OCI-LY7 (cell line): Measurements from ENCODE around the gene PAPSS1. TPM values are rescaled to one million over a fixed set of nuclear protein-coding genes. Genes with fewer than 3 reads are reported as not detected.

Source experiments
- BruUV-seq: library from RNA; stranded (reverse); fragments of 400-500 nt; replicated peaks from 2 replicates; lab custom pipeline; 2021; lab: Mats Ljungman, UMichigan
- CTCF ChIA-PET: fragments of 300-600 bp; sonication (Branson Sonifier 250); formaldehyde crosslinking; loops from one replicate; lab custom pipeline; 2022; ENCODE audit warnings: antibody characterized with exemption; ENCODE audit not compliant: unreplicated experiment; lab: Charles Lee
- POLR2A ChIA-PET: fragments of 300-600 bp; sonication (Branson Sonifier 250); formaldehyde crosslinking; loops from one replicate; lab custom pipeline; 2022; ENCODE audit warnings: antibody characterized with exemption; lab: Charles Lee
- DNase-seq: peaks from one replicate; pipeline ENCODE4 v3.0.0-alpha.2; 2015; ENCODE audit warnings: low spot score
- H2AFZ ChIP-seq: fragments of 200-600 bp; sonication (generic), shearing (Covaris generic); 2 replicates; pipeline ENCODE4 v1.6.1; 2014; ENCODE audit warnings: mild to moderate bottlenecking, antibody characterized with exemption, low read length, moderate library complexity
- H3K27ac ChIP-seq: fragments of 200-600 bp; sonication (generic); 2 replicates; pipeline ENCODE4 v1.5.1; 2014; ENCODE audit warnings: mixed run types, low read depth, mild to moderate bottlenecking, moderate library complexity, low read length, inconsistent platforms; ENCODE audit not compliant: poor library complexity, severe bottlenecking
- H3K36me3 ChIP-seq: fragments of 200-600 bp; sonication (generic); 2 replicates; pipeline ENCODE4 v1.6.1; 2014; ENCODE audit warnings: mild to moderate bottlenecking, antibody characterized with exemption, low read length, moderate library complexity, mixed read lengths; ENCODE audit not compliant: insufficient read depth
- H3K4me1 ChIP-seq: fragments of 200-600 bp; sonication (generic); 2 replicates; pipeline ENCODE4 v1.5.1; 2014; ENCODE audit warnings: mild to moderate bottlenecking, low read length; ENCODE audit not compliant: insufficient read depth, poor library complexity, severe bottlenecking
- H3K4me2 ChIP-seq: fragments of 200-600 bp; sonication (generic); 2 replicates; pipeline ENCODE4 v1.6.1; 2014; ENCODE audit warnings: mild to moderate bottlenecking, low read length
- H3K4me3 ChIP-seq: fragments of 200-600 bp; sonication (generic); 2 replicates; pipeline ENCODE4 v1.5.1; 2014; ENCODE audit warnings: mild to moderate bottlenecking, low read depth, low read length; ENCODE audit not compliant: poor library complexity, severe bottlenecking
- H3K79me2 ChIP-seq: fragments of 200-600 bp; sonication (generic); 2 replicates; pipeline ENCODE4 v1.6.1; 2016; ENCODE audit warnings: low read depth, mild to moderate bottlenecking, low read length, moderate library complexity, mixed read lengths; ENCODE audit not compliant: insufficient read depth
- H3K9me2 ChIP-seq: fragments of 200-600 bp; sonication (generic); 2 replicates; pipeline ENCODE4 v1.6.1; 2016; ENCODE audit warnings: mild to moderate bottlenecking, low read length, mixed read lengths; ENCODE audit not compliant: insufficient read depth
- H3K9me3 ChIP-seq: fragments of 200-600 bp; sonication (generic); 2 replicates; pipeline ENCODE4 v1.6.1; 2014; ENCODE audit warnings: mild to moderate bottlenecking, mixed run types, low read length, mixed read lengths
- H4K20me1 ChIP-seq: fragments of 200-600 bp; sonication (generic); 2 replicates; pipeline ENCODE4 v1.6.1; 2014; ENCODE audit warnings: mild to moderate bottlenecking, antibody characterized with exemption, low read length, moderate library complexity, mixed read lengths; ENCODE audit not compliant: insufficient read depth
- CTCF ChIP-seq: fragments of 200-600 bp; sonication (generic); conservative IDR thresholded peaks from 2 replicates; pipeline ENCODE4 v1.5.1; 2014; ENCODE audit warnings: mild to moderate bottlenecking, antibody characterized with exemption, low read length, moderate library complexity, mixed read lengths
- EZH2phosphoT487 ChIP-seq: fragments of 200-600 bp; sonication (generic); IDR thresholded peaks from 2 replicates; pipeline ENCODE4 v1.6.1; 2018; ENCODE audit warnings: low read depth, borderline replicate concordance, mild to moderate bottlenecking, mixed run types, antibody characterized with exemption, low read length, moderate library complexity, mixed read lengths
- intact Hi-C: fragments of 100-400 bp; cut with micrococcal nuclease; formaldehyde crosslinking; loops from one replicate; pipeline ENCODE4 v1.10.0; 2022; ENCODE audit not compliant: unreplicated experiment
- total RNA-seq, 2 experiments: library from RNA; depleted of rRNA in 1 of 2; stranded (reverse); fragments of >200 nt in 1 of 2; shearing (Covaris generic) in 1 of 2; gene quantifications; 2 replicates each; pipeline ENCODE4 v1.2.3, GENCODE V29; 2014 to 2022

The PAPSS1 gene
- total RNA-seq, 2 experiments from 2014 or later: 62.0 to 118 TPM

- Histone ChIP-seq H4K20me1 (no peaks in the 10 kb centered on the region), H3K4me1 (no peaks in the 10 kb centered on the region), H3K36me3 (peaks cover 28% of the 10 kb centered on the region), H3K4me3 (no peak overlapping the region), H3K9me2 (no peaks in the 10 kb centered on the region), H3K27ac (no peak overlapping the region), H3K4me2 (no peak overlapping the region), H2AFZ (no peak overlapping the region), H3K79me2 (no peaks in the 10 kb centered on the region), H3K9me3 (no peaks in the 10 kb centered on the region)
- no peak for DNase-seq
- intact Hi-C loops: no loop called here
- ChIA-PET POLR2A (no interaction called here), CTCF (no interaction called here)
- no TSS peak for BruUV-seq
- no peak for TF ChIP-seq EZH2phosphoT487
- no peak for TF ChIP-seq CTCF
Observed at GRCh38 chr4:107635735-107636134, 84.3 kb downstream of the PAPSS1 start.

GRCh38 chr4:107631560-107631959 lies 88.5 kb downstream of the PAPSS1 start:
- no peak overlapping the region for H3K27ac ChIP-seq
- ChIA-PET CTCF (no interaction called here), POLR2A (interaction anchor here (0.7 kb wide), 1 partner anchor 1203 kb away, joined by 4 read pairs; no protein-coding TSS in a partner anchor)
- no peaks in the 10 kb centered on the region for H4K20me1 ChIP-seq
- H3K9me3 ChIP-seq: no peaks in the 10 kb centered on the region
- TF ChIP-seq EZH2phosphoT487: no peak
- TF ChIP-seq CTCF: no peak
- no TSS peak for BruUV-seq
- no peak overlapping the region for H3K4me3 ChIP-seq
- DNase-seq: no peak
- H3K36me3 ChIP-seq: peaks cover 20% of the 10 kb centered on the region
- no peak overlapping the region for H3K4me2 ChIP-seq
- no peaks in the 10 kb centered on the region for H3K79me2 ChIP-seq
- no peaks in the 10 kb centered on the region for H3K9me2 ChIP-seq
- H3K4me1 ChIP-seq: no peaks in the 10 kb centered on the region
- no peak overlapping the region for H2AFZ ChIP-seq
- intact Hi-C loops: no loop called here

- no peaks in the 10 kb centered on the region for H4K20me1 ChIP-seq
- no peak overlapping the region for H2AFZ ChIP-seq
- no peaks in the 10 kb centered on the region for H3K4me1 ChIP-seq
- POLR2A ChIA-PET: interaction anchor here (0.7 kb wide), 1 partner anchor 49 kb away, joined by 4 read pairs; no protein-coding TSS in a partner anchor
- no peak overlapping the region for H3K4me3 ChIP-seq
- H3K9me3 ChIP-seq: no peaks in the 10 kb centered on the region
- no peak overlapping the region for H3K4me2 ChIP-seq
- H3K36me3 ChIP-seq: peaks cover 23% of the 10 kb centered on the region
- no peaks in the 10 kb centered on the region for H3K9me2 ChIP-seq
- no peak overlapping the region for H3K27ac ChIP-seq
- CTCF ChIA-PET: no interaction called here
- no peaks in the 10 kb centered on the region for H3K79me2 ChIP-seq
- TF ChIP-seq CTCF: no peak
- BruUV-seq: no TSS peak
- no peak for DNase-seq
- intact Hi-C loops: no loop called here
Observed at GRCh38 chr4:107630185-107630705, 89.8 kb downstream of the PAPSS1 start.
